Measurements from ENCODE around the gene ZNF689. TPM values are rescaled to one million over a fixed set of nuclear protein-coding genes. Genes with fewer than 3 reads are reported as not detected.
A peak's percentile ranks its signal among the peaks of the same experiment; 100 is the strongest.

The ZNF689 gene
- total and polyA plus RNA-seq, 2 donors (not counting 1 experiment from before 2014, with no cell fraction given): 3.5 to 6.1 TPM

- H3K4me1 ChIP-seq (ENCODE audit: control insufficient read depth, extremely low read depth, insufficient read depth, low read length): no peaks in the 10 kb centered on the region
- H3K4me3 ChIP-seq (replicated peaks in 1 of 4; ENCODE audit: control extremely low read depth in 1 of 4, insufficient read depth in 1 of 4, low read depth in 3 of 4, low read length in 4 of 4): peak within 1 kb of the TSS; percentile 69 to 82 (median 76)
Measured at GRCh38 chr16:30557957-30558788, 52.0 kb downstream of the ZNF689 start, which contains the start of gene ZNF764. Gene ZNF764 (minus strand): TSS chr16:30558374. CDS start chr16:30558182, 192 bp downstream.

GRCh38 chr16:30557707-30557956 is 52.6 kb downstream of the ZNF689 start:
- Histone ChIP-seq H3K27me3 (ENCODE audit: control insufficient read depth, insufficient read depth, low read length) (no peaks in the 10 kb centered on the region), H3K27ac (ENCODE audit: insufficient read depth, low read length) (peak overlapping the region; percentile 92), H3K4me3 (replicated peaks in 1 of 4; ENCODE audit: control extremely low read depth in 1 of 4, insufficient read depth in 1 of 4, low read depth in 3 of 4, low read length in 4 of 4) (peak overlapping the region; percentile 69 to 82 (median 76)), H3K9ac (ENCODE audit: insufficient read depth, low read length) (peak overlapping the region; percentile 87), H4K20me1 (ENCODE audit: control insufficient read depth, extremely low read depth, insufficient read depth, low read length) (no peaks in the 10 kb centered on the region), H2AFZ (ENCODE audit: low read length) (peak overlapping the region; percentile 65), H3K4me2 (ENCODE audit: extremely low read depth, insufficient read depth, low read length) (peak overlapping the region; percentile 61), H3K4me1 (ENCODE audit: control insufficient read depth, extremely low read depth, insufficient read depth, low read length) (no peaks in the 10 kb centered on the region), H3K79me2 (ENCODE audit: control insufficient read depth, insufficient read depth, low read length) (peaks cover 8% of the 10 kb centered on the region), H3K36me3 (ENCODE audit: control insufficient read depth, insufficient read depth, low read length) (peaks cover 10% of the 10 kb centered on the region), H3K9me3 (ENCODE audit: control insufficient read depth, insufficient read depth, low read depth, low read length) (no peaks in the 10 kb centered on the region)
- DNase-seq (ENCODE audit: low read depth in 2 of 2): peak; percentile 5 to 6
- no peak for TF ChIP-seq EZH2 (IDR thresholded peaks at IDR 0.05; ENCODE audit: low read length, missing control alignments)
- TF ChIP-seq CTCF (conservative IDR thresholded peaks at IDR 0.05 in 1 of 2, IDR thresholded peaks at IDR 0.05 in 1 of 2; ENCODE audit: low read depth in 1 of 2, low read length in 2 of 2): no peak

More at GRCh38 chr16:30557957-30558788, 52.0 kb downstream of the ZNF689 start, which contains the start of gene ZNF764:
- Histone ChIP-seq H3K4me2 (ENCODE audit: extremely low read depth, insufficient read depth, low read length) (peak within 1 kb of the TSS; percentile 75), H4K20me1 (ENCODE audit: control insufficient read depth, extremely low read depth, insufficient read depth, low read length) (no peaks in the 10 kb centered on the region), H3K36me3 (ENCODE audit: control insufficient read depth, insufficient read depth, low read length) (peaks cover 10% of the 10 kb centered on the region), H3K9ac (ENCODE audit: insufficient read depth, low read length) (peak within 1 kb of the TSS; percentile 87), H3K27me3 (ENCODE audit: control insufficient read depth, insufficient read depth, low read length) (no peaks in the 10 kb centered on the region), H3K9me3 (ENCODE audit: control insufficient read depth, insufficient read depth, low read depth, low read length) (no peaks in the 10 kb centered on the region), H3K27ac (ENCODE audit: insufficient read depth, low read length) (peak within 1 kb of the TSS; percentile 92), H3K79me2 (ENCODE audit: control insufficient read depth, insufficient read depth, low read length) (peaks cover 8% of the 10 kb centered on the region), H2AFZ (ENCODE audit: low read length) (peak within 1 kb of the TSS; percentile 83)
- TF ChIP-seq EZH2 (IDR thresholded peaks at IDR 0.05; ENCODE audit: low read length, missing control alignments) (no peak), CTCF (conservative IDR thresholded peaks at IDR 0.05 in 1 of 2, IDR thresholded peaks at IDR 0.05 in 1 of 2; ENCODE audit: low read depth in 1 of 2, low read length in 2 of 2) (no peak)
- DNase-seq (ENCODE audit: low read depth in 2 of 2): peak; percentile 96 to 98

GRCh38 chr16:30556125-30556473 is 54.1 kb downstream of the ZNF689 start:
- TF ChIP-seq CTCF (conservative IDR thresholded peaks at IDR 0.05 in 1 of 2, IDR thresholded peaks at IDR 0.05 in 1 of 2; ENCODE audit: low read depth in 1 of 2, low read length in 2 of 2) (no peak), EZH2 (IDR thresholded peaks at IDR 0.05; ENCODE audit: low read length, missing control alignments) (no peak)
- peaks cover 8% of the 10 kb centered on the region for H3K79me2 ChIP-seq (ENCODE audit: control insufficient read depth, insufficient read depth, low read length)
- H3K36me3 ChIP-seq (ENCODE audit: control insufficient read depth, insufficient read depth, low read length): peaks cover 10% of the 10 kb centered on the region
- no peaks in the 10 kb centered on the region for H3K9me3 ChIP-seq (ENCODE audit: control insufficient read depth, insufficient read depth, low read depth, low read length)
- H3K4me3 ChIP-seq (replicated peaks in 1 of 4; ENCODE audit: control extremely low read depth in 1 of 4, insufficient read depth in 1 of 4, low read depth in 3 of 4, low read length in 4 of 4): no peak overlapping the region
- no peak overlapping the region for H2AFZ ChIP-seq (ENCODE audit: low read length)
- DNase-seq (ENCODE audit: low read depth in 2 of 2): no peak
- H3K9ac ChIP-seq (ENCODE audit: insufficient read depth, low read length): no peak overlapping the region
- no peak overlapping the region for H3K4me2 ChIP-seq (ENCODE audit: extremely low read depth, insufficient read depth, low read length)
- H4K20me1 ChIP-seq (ENCODE audit: control insufficient read depth, extremely low read depth, insufficient read depth, low read length): no peaks in the 10 kb centered on the region
- H3K4me1 ChIP-seq (ENCODE audit: control insufficient read depth, extremely low read depth, insufficient read depth, low read length): no peaks in the 10 kb centered on the region
- no peaks in the 10 kb centered on the region for H3K27me3 ChIP-seq (ENCODE audit: control insufficient read depth, insufficient read depth, low read length)
- no peak overlapping the region for H3K27ac ChIP-seq (ENCODE audit: insufficient read depth, low read length)

All from fibroblast of lung (primary cell).